SU-DHL-6 (cell line): ENCODE data around the gene ZNF579.

Experiments used
- EZH2phosphoT487 ChIP-seq: fragments of 200-600 bp; sonication (generic), shearing (Covaris generic); conservative IDR thresholded peaks from 2 replicates; pipeline ENCODE4 v1.6.1; 2018; ENCODE audit warnings: mild to moderate bottlenecking, antibody characterized with exemption, low read length, moderate library complexity, mixed read lengths
- TF ChIP-seq, protein P1 (sequence below): fragments of 200-600 bp; sonication (generic); IDR thresholded peaks from one replicate; pipeline ENCODE4 v1.5.1; 2017; ENCODE audit warnings: antibody characterized with exemption, mild to moderate bottlenecking, low read length, moderate library complexity; ENCODE audit not compliant: insufficient read depth, poor library complexity, severe bottlenecking

DNA sequence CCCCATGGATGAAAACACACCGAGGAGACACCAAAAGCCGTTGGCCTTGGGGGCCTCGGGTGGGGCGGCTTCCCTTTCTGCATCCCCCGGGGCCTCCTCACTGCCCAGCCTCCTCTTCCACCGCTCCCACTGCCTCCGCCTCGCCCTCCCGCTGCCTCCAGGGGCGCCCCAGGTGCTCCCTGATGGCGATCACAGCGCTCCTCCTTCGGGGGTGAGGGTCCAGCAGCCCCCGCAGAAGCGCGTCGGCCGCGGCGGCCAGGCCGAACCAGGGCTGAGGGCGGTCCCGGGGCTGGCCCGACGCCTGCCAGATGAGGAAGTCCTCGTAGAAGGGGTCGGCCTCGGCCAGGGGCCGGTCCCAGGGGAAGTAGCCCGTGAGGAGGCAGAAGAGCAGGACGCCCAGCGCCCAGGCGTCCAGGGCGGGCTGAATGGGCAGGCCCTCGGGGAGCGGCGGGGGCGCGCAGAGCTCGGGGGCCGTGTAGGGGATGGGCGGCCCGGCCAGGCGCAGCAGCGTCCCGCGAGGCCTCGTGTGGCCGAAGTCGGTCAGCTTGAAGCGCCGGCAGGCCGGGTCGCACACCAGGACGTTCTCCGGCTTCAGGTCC lies 50.9 kb downstream of the ZNF579 start:
- TF ChIP-seq, protein P1, sequence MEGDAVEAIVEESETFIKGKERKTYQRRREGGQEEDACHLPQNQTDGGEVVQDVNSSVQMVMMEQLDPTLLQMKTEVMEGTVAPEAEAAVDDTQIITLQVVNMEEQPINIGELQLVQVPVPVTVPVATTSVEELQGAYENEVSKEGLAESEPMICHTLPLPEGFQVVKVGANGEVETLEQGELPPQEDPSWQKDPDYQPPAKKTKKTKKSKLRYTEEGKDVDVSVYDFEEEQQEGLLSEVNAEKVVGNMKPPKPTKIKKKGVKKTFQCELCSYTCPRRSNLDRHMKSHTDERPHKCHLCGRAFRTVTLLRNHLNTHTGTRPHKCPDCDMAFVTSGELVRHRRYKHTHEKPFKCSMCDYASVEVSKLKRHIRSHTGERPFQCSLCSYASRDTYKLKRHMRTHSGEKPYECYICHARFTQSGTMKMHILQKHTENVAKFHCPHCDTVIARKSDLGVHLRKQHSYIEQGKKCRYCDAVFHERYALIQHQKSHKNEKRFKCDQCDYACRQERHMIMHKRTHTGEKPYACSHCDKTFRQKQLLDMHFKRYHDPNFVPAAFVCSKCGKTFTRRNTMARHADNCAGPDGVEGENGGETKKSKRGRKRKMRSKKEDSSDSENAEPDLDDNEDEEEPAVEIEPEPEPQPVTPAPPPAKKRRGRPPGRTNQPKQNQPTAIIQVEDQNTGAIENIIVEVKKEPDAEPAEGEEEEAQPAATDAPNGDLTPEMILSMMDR, result no peak
- TF ChIP-seq EZH2phosphoT487, result no peak
